NK-92 (cell line): ENCODE measurements around the gene NPFFR2.
"Not testable (repeated sequence)": the region's sequence is repeated elsewhere in the genome, so short reads cannot be mapped to it uniquely, and the experiment has no call there.

Source experiments
- DNase-seq: peaks from one replicate; lab custom pipeline; 2025; ENCODE audit not compliant: unreplicated experiment; lab: John Stamatoyannopoulos, UW

The NPFFR2 gene

GRCh38 chr4:72111863-72112262 lies 80.1 kb downstream of the NPFFR2 start:
- no peak for DNase-seq

- DNase-seq = no peak
These were observed 80.8 kb downstream of the NPFFR2 start for GRCh38 chr4:72112514-72113156.

DNA sequence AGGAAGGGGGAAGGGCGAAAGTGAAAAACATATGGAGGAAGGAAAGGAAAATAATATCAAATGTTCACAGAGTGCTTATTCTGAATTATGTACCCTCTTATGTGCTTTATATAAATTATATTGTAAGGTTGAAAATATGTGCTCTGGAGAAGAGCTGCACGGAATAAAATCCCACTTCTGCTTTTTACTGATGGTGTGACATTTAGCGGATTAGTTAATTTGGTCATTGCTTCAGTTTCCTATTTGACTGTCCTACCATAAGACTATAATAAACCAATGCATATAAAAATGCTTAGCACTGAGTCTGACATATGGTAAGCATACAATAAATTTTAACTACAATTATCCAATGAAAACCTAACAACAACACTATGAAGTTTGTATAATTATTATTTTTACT lies 86.2 kb downstream of the NPFFR2 start:
- DNase-seq = no peak

GRCh38 chr4:72119946-72120345 lies 88.1 kb downstream of the NPFFR2 start:
- no peak for DNase-seq

DNA sequence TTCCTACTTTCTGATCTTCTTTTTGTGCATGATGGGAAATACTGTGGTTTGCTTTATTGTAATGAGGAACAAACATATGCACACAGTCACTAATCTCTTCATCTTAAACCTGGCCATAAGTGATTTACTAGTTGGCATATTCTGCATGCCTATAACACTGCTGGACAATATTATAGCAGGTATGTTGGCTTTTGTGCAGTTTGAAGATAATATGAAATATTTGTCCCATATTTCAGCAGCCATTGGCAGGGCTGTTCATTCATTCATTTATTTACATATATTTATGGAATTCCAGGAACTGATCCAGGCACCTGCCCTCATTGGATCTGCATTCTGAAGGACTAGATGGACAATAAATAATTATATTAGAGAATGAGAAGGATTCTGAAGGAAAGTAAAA lies 96.9 kb downstream of the NPFFR2 start:
- DNase-seq = no peak

GRCh38 chr4:72136429-72136828 lies 104.6 kb downstream of the NPFFR2 start:
- no peak for DNase-seq

DNA sequence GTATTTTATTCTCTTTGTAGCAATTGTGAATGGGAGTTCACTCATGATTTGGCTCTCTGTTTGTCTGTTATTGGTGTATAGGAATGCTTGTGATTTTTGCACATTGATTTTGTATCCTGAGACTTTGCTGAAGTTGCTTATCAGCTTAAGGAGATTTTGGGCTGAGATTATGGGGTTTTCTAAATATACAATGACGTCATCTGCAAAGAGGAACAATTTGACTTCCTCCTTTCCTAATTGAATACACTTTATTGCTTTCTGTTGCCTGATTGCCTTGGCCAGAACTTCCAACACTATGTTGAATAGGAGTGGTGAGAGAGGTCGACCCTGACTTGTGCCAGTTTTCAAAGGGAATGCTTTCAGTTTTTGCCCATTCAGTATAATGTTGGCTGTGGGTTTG lies 108.2 kb downstream of the NPFFR2 start:
- DNase-seq = not testable (repeated sequence)

GRCh38 chr4:72144241-72144640 lies 112.4 kb downstream of the NPFFR2 start:
- DNase-seq = no peak

DNA sequence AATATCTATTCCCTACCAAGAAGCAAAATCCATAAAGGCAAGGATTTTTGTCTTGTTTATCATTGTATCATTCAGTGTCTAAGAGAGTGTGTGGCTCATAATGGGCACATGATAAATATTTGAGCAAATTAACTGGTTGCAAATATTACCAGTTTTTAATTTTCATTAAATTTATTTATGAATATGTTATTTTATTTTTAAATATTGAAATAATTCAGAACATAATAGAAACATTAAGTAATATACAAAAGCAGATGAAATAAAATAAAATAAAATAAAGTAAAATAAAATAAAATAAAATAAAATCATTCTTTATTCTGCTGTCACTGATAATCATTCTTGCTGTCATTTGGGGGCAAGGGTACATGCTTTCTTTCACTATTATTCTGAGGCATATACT lies 120.9 kb downstream of the NPFFR2 start:
- no peak for DNase-seq

GRCh38 chr4:72153634-72154033 lies 121.8 kb downstream of the NPFFR2 start:
- not testable (repeated sequence) for DNase-seq

DNA sequence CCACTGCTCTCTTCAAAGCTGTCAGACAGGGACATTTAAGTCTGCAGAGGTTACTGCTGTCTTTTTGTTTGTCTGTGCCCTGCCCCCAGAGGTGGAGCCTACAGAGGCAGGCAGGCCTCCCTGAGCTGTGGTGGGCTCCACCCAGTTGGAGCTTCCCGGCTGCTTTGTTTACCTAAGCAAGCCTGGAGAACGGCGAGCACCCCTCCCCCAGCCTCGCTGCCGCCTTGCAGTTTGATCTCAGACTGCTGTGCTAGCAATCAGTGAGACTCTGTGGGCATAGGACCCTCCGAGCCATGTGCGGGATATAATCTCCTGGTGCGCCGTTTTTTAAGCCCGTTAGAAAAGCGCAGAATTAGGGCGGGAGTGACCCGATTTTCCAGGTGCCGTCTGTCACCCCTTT lies 137.5 kb downstream of the NPFFR2 start:
- not testable (repeated sequence) for DNase-seq

GRCh38 chr4:72169861-72170260 lies 138.1 kb downstream of the NPFFR2 start:
- no peak for DNase-seq

DNA sequence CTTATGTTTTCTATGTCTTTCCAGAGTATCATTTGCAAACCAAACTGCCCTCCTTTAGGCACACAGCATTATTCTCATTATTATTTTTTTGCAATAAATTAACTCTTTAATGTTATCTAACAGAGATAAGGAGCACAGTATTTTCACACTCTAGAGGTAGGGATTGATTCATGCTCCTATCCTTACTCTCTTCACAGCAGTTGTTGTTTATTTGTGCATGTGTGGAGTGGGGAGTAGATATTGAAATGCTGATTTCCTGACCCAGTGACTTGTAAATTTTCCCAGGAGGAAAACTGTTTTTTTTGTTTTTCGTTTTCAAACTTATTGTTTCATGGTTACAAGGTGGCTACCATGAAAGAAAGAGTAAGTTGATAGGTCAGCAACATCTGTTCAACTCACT lies 140.0 kb downstream of the NPFFR2 start:
- DNase-seq = no peak

DNA sequence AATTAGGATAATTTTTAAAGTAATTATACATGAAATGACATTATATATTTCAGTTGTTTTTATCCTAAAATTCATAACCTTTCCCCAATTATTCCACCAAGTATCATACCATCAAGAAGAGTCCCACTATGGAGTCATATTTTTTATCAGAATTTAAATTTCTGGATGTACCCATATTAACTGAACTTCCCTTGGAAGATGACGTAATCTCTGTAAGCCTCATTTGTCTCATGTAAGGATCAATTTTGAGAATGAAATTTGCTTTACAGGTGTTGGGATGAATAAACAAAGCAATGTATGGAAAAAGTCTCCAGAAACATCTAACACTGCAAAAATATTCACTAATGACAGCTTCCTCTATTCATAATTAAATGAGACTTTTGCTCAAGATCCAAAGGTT lies 147.5 kb downstream of the NPFFR2 start:
- DNase-seq = no peak

GRCh38 chr4:72186714-72187113 lies 154.9 kb downstream of the NPFFR2 start:
- no peak for DNase-seq

DNA sequence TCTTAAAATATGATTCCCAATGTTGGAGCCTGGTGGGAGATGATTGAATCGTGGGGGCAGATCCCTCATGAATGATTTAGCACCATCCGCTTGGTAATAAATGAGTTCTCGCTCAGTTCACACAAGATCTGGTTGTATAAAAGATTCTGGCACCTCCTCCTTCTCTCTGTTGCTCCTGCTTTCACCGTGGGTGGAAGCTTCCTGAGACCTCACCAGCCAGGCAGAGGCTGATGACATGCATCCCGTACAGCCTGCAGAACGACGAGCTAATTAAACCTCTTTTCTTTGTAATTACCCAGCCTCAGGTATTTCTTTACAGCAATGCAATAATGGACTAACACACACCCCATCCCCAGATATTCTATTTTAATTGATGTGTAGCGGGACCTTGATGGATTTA lies 162.2 kb downstream of the NPFFR2 start:
- DNase-seq = no peak

DNA sequence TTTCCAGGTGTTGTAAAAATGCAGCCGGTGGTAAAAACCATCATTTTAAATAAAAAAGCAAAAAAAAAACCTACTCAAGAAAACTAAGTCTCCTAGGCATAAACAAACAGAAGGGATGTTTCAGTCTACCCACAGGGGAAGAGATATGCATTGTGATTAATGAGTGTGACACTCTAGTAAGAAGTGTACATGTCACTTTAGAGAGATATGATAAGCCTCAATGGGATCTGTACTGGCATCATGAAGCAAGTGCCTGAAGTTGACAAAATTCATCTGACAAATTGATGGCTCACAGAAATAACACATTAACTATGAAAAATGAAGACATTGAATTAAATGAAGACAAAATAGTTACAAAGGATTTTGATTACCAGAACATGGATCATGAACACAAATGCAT lies 162.7 kb downstream of the NPFFR2 start:
- no peak for DNase-seq
